Activated CD8-positive, alpha-beta memory T cell treated with anti-CD3 and anti-CD28 coated beads for 36 hours (primary cell): ENCODE measurements around the gene HDDC3. TPM values are rescaled to one million over a fixed set of nuclear protein-coding genes. Genes with fewer than 3 reads are reported as not detected.
"Not testable (repeated sequence)": the region's sequence is repeated elsewhere in the genome, so short reads cannot be mapped to it uniquely, and the experiment has no call there.

Source experiments
- CTCF ChIA-PET: fragments of 350-600 bp; sonication (Branson Sonifier 250); formaldehyde crosslinking; loops from one replicate; lab custom pipeline; 2021; ENCODE audit warnings: antibody characterized with exemption; lab: Charles Lee
- POLR2A ChIA-PET: fragments of 350-600 bp; sonication (Branson Sonifier 250); formaldehyde crosslinking; loops from one replicate; lab custom pipeline; 2021; ENCODE audit warnings: antibody characterized with exemption; lab: Charles Lee
- total RNA-seq, 2 experiments: library from RNA; stranded (reverse); gene quantifications; one replicate each; pipeline ENCODE4 v1.2.3, GENCODE V29; 2021

Gene HDDC3
- total RNA-seq, 2 experiments from 2014 or later, result 40.0 to 41.3 TPM

GRCh38 chr15:90939756-90940155, 7.4 kb upstream of the HDDC3 start:
- ChIA-PET CTCF (interaction anchor here (1.3 to 1.4 kb wide), 2 partner anchors 15 to 17 kb away, joined by 3 to 7 read pairs; partner anchors contain the start of gene RCCD1), POLR2A (no interaction called here)

- ChIA-PET CTCF (interaction anchor here (0.8 to 1.4 kb wide), 3 partner anchors 17 to 84 kb away, joined by 3 read pairs; partner anchors contain the start of genes MAN2A2 and VPS33B), POLR2A (no interaction called here)
Measured at GRCh38 chr15:90938261-90938660, 5.9 kb upstream of the HDDC3 start.

- ChIA-PET POLR2A (no interaction called here), CTCF (interaction anchor here (3.6 kb wide), 1 partner anchor 20 kb away, joined by 40 read pairs; the partner anchor contains the start of gene RCCD1)
Measured at GRCh38 chr15:90936823-90937222, 4.5 kb upstream of the HDDC3 start.

- POLR2A ChIA-PET, result interaction anchor here (0.6 to 1.9 kb wide), 8 partner anchors 14 to 1896 kb away, joined by 3 to 12 read pairs (median 6); partner anchors contain the start of genes MAN2A2 and RCCD1
Measured at GRCh38 chr15:90934949-90935751, 2.8 kb upstream of the HDDC3 start, which contains the start of gene UNC45A. TSS of gene UNC45A (plus strand) at chr15:90935285. CDS start at chr15:90935325, 40 bp downstream.

GRCh38 chr15:90934256-90934948, 2.1 kb upstream of the HDDC3 start:
- ChIA-PET CTCF (interaction anchor here (0.6 to 7.7 kb wide), 16 partner anchors 9 to 615 kb away, joined by 3 to 136 read pairs (median 4); partner anchors contain the start of genes MAN2A2 and RCCD1), POLR2A (interaction anchor here (1.2 to 1.9 kb wide), 5 partner anchors 15 to 63 kb away, joined by 3 to 12 read pairs (median 5); partner anchors contain the start of genes MAN2A2 and RCCD1)

More at GRCh38 chr15:90934949-90935751, 2.8 kb upstream of the HDDC3 start, which contains the start of gene UNC45A:
- CTCF ChIA-PET, result interaction anchor here (0.6 to 7.7 kb wide), 12 partner anchors 9 to 349 kb away, joined by 3 to 136 read pairs (median 4); partner anchors contain the start of genes MAN2A2 and RCCD1

GRCh38 chr15:90933301-90933700, 952 bp upstream of the HDDC3 start:
- POLR2A ChIA-PET, result interaction anchor here (0.7 to 5.5 kb wide), 5 partner anchors 22 to 273 kb away, joined by 3 to 42 read pairs (median 3); partner anchors contain the start of genes MAN2A2 and RCCD1
- CTCF ChIA-PET, result interaction anchor here (0.5 to 7.7 kb wide), 18 partner anchors 11 to 423 kb away, joined by 3 to 136 read pairs (median 5); partner anchors contain the start of genes MAN2A2 and RCCD1

- POLR2A ChIA-PET, result interaction anchor here (0.7 to 5.5 kb wide), 9 partner anchors 22 to 272 kb away, joined by 3 to 42 read pairs (median 4); partner anchors contain the start of genes BLM, MAN2A2 and RCCD1
- CTCF ChIA-PET, result interaction anchor here (0.5 to 7.7 kb wide), 22 partner anchors 10 to 454 kb away, joined by 3 to 136 read pairs (median 5); partner anchors contain the start of genes BLM, MAN2A2 and RCCD1
Measured at GRCh38 chr15:90932660-90932991, 277 bp upstream of the HDDC3 start.

GRCh38 chr15:90931575-90931827, 848 bp downstream of the HDDC3 start:
- CTCF ChIA-PET, result interaction anchor here (0.5 to 7.7 kb wide), 15 partner anchors 9 to 1042 kb away, joined by 3 to 136 read pairs (median 6); partner anchors contain the start of genes BLM, MAN2A2 and RCCD1
- POLR2A ChIA-PET, result interaction anchor here (0.5 to 5.5 kb wide), 5 partner anchors 23 to 275 kb away, joined by 3 to 42 read pairs (median 6); partner anchors contain the start of genes MAN2A2 and RCCD1

GRCh38 chr15:90930861-90931574, 1.3 kb downstream of the HDDC3 start:
- ChIA-PET POLR2A (interaction anchor here (0.5 to 5.5 kb wide), 5 partner anchors 24 to 275 kb away, joined by 3 to 42 read pairs (median 4); partner anchors contain the start of genes MAN2A2 and RCCD1), CTCF (interaction anchor here (0.5 to 7.7 kb wide), 16 partner anchors 9 to 1041 kb away, joined by 3 to 136 read pairs (median 6); partner anchors contain the start of genes BLM, MAN2A2 and RCCD1)

GRCh38 chr15:90929246-90930019, 2.9 kb downstream of the HDDC3 start:
- ChIA-PET CTCF (interaction anchor here (1.0 to 7.7 kb wide), 4 partner anchors 11 to 120 kb away, joined by 3 to 136 read pairs (median 3); partner anchors contain the start of gene MAN2A2), POLR2A (interaction anchor here (1.8 to 5.5 kb wide), 2 partner anchors 25 to 26 kb away, joined by 4 to 42 read pairs; partner anchors contain the start of genes MAN2A2 and RCCD1)

GRCh38 chr15:90928106-90928505, 4.2 kb downstream of the HDDC3 start:
- POLR2A ChIA-PET, result interaction anchor here (5.5 kb wide), 1 partner anchor 25 kb away, joined by 42 read pairs; the partner anchor contains the start of gene MAN2A2
- CTCF ChIA-PET, result not testable (repeated sequence)

- POLR2A ChIA-PET, result interaction anchor here (1.3 kb wide), 1 partner anchor 24 kb away, joined by 3 read pairs; the partner anchor contains the start of gene MAN2A2
Measured at GRCh38 chr15:90926766-90927165, 5.6 kb downstream of the HDDC3 start.

GRCh38 chr15:90924375-90924774, 8.0 kb downstream of the HDDC3 start:
- POLR2A ChIA-PET, result interaction anchor here (0.7 kb wide), 1 partner anchor 44 kb away, joined by 4 read pairs; no protein-coding TSS in a partner anchor
- CTCF ChIA-PET, result interaction anchor here (4.7 kb wide), 1 partner anchor 7 kb away, joined by 32 read pairs; the partner anchor contains the start of gene HDDC3

More at GRCh38 chr15:90926766-90927165, 5.6 kb downstream of the HDDC3 start:
- CTCF ChIA-PET, result not testable (repeated sequence)

GRCh38 chr15:90922712-90923322, 9.5 kb downstream of the HDDC3 start:
- ChIA-PET POLR2A (interaction anchor here (1.0 to 2.6 kb wide), 2 partner anchors 17 to 19 kb away, joined by 5 to 10 read pairs; partner anchors contain the start of gene MAN2A2), CTCF (interaction anchor here (0.6 to 4.7 kb wide), 4 partner anchors 9 to 244 kb away, joined by 3 to 32 read pairs (median 8); partner anchors contain the start of genes HDDC3 and MAN2A2)

- CTCF ChIA-PET, result interaction anchor here (1.0 to 4.7 kb wide), 3 partner anchors 10 to 20 kb away, joined by 3 to 32 read pairs (median 11); partner anchors contain the start of genes HDDC3 and MAN2A2
Measured at GRCh38 chr15:90921887-90922286, 10.5 kb downstream of the HDDC3 start.

GRCh38 chr15:90918835-90919234, 13.5 kb downstream of the HDDC3 start:
- CTCF ChIA-PET, result interaction anchor here (0.8 to 2.6 kb wide), 2 partner anchors 11 to 15 kb away, joined by 3 to 15 read pairs; partner anchors contain the start of gene MAN2A2
- POLR2A ChIA-PET, result no interaction called here

More at GRCh38 chr15:90921887-90922286, 10.5 kb downstream of the HDDC3 start:
- POLR2A ChIA-PET, result interaction anchor here (2.6 kb wide), 1 partner anchor 18 kb away, joined by 10 read pairs; the partner anchor contains the start of gene MAN2A2
